Activated CD8-positive, alpha-beta memory T cell treated with anti-CD3 and anti-CD28 coated beads for 24 hours (primary cell): ENCODE data around the gene CD7.
"Not testable (repeated sequence)": the region's sequence is repeated elsewhere in the genome, so short reads cannot be mapped to it uniquely, and the experiment has no call there.

Experiments used
- DNase-seq: peaks from one replicate; pipeline ENCODE4 v3.0.0-alpha.2; 2020

CD7 gene

GRCh38 chr17:82317394-82318168, at the start of gene CD7:
CD7 (minus strand) TSS chr17:82317608; CDS start chr17:82317495, 113 bp downstream.
- peak; percentile 88 for DNase-seq

DNA sequence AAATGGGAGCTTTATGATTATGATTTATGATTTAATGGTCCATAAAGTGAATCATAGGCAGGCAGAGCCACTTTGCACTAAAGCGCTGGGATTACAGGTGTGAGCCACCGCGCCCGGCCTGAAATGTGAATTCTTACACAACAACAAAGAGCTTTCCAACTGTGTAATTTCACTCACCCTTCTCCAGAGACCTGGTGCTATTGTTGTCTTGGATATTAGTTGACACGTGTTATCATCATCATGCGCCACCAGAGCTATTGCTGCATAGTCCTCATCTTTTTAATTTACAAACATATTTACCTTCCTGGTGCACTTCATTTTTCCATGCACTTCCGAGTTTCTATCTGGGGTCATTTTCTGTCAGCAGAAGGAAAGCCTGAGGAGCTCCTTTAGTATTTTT, 49.3 kb upstream of the CD7 start:
- DNase-seq = no peak

GRCh38 chr17:82365606-82366295, 48.3 kb upstream of the CD7 start:
- no peak for DNase-seq

GRCh38 chr17:82361885-82362633, 44.7 kb upstream of the CD7 start:
- DNase-seq = no peak

GRCh38 chr17:82359451-82360074, 42.2 kb upstream of the CD7 start:
- not testable (repeated sequence) for DNase-seq

- no peak for DNase-seq
Measured at GRCh38 chr17:82358465-82359350, 41.3 kb upstream of the CD7 start, which contains the start of gene TEX19. TEX19 (plus strand) TSS chr17:82359247; CDS start chr17:82362151, 2,904 bp downstream.

DNA sequence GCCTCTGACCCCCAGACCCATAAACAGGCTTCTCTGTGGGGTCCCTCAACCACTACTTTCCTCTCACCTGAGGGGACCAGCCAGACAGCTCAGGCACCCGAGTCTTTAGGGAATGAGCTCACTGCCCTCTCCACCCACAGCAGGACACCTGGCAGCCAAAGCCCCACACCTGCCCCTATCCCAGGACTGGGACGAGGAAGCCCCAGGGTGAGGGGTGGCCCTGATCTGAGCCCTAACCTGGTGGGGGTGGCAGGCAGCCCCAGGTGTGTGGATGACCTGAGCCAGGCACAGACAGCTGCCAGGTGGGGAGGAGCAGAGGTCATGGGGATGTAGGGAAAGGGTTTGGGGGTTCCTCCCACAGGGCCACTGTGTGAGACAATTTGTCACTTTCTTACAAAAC, 40.0 kb upstream of the CD7 start:
- no peak for DNase-seq

- DNase-seq = no peak
Measured at GRCh38 chr17:82356845-82357355, 39.5 kb upstream of the CD7 start.

- no peak for DNase-seq
Measured at GRCh38 chr17:82355770-82356427, 38.5 kb upstream of the CD7 start.

- no peak for DNase-seq
Measured at GRCh38 chr17:82354804-82355308, 37.4 kb upstream of the CD7 start.

DNA sequence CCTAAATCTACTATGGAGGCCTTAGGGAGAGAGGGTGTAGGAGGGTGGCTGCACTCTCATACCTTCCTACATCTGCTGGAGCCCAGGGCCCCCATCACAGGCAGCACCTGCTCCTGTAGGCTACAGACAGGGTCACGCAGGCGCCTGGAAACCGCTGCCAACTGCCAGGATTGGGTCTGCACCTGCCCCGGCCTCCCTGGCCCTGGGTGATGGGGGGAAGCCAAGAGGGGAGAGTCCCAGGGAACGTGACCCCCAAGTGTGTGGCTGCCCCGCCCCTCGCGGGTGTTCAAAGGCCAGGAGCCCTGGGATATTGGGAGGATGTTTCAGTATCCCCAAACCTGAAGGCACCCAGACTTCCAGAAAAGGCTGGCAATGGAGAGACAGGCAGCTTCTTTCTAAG, 36.1 kb upstream of the CD7 start:
- no peak for DNase-seq

- DNase-seq = peak; percentile 92
Measured at GRCh38 chr17:82351713-82352488, 34.5 kb upstream of the CD7 start.

DNA sequence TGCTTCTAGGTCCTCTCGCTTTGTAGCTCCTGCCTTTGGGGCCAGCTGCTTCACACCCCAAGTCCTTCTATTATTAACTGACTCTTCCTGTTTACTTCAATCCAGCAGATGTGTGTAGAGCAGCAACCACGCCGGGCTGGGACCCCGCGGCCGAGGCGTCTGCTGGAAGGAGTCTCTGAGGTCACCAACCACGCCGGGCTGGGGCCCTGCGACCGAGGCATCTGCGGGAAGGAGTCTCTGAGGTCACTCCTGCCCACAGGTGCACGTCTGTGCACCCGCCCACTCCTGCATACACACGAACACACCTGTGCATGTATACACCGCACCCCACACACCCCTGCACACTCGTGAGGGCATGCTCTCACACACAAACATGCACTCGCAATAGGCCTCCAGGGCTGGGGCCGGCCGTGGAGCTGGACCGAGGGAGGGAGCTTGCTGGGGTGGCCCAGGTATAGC, 33.9 kb upstream of the CD7 start:
- no peak for DNase-seq

GRCh38 chr17:82350182-82351030, 33.0 kb upstream of the CD7 start:
- DNase-seq = peak; percentile 74

DNA sequence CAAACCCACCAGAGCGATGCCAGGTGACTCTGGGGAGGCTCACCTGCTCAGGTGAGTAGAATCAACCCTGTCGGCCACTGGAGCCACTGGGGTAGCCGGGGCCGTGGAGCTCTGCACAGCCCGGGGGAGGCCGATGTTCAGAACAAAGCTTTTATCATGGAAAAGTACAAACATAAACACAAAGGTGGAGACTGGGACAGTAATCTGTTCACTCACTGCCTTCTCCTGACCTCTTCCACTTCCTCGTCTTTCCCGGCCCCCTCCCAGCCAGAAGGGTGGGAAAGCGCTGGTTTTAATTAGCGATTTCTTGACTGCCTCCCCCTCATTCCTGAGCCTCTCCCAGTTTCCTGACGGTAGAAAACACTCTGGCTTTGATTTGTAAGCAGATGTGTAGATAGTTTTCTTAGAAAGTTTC, 31.9 kb upstream of the CD7 start:
- no peak for DNase-seq

- DNase-seq = no peak
Measured at GRCh38 chr17:82348866-82349265, 31.5 kb upstream of the CD7 start.

- no peak for DNase-seq
Measured at GRCh38 chr17:82348434-82348833, 31.0 kb upstream of the CD7 start.

- not testable (repeated sequence) for DNase-seq
Measured at GRCh38 chr17:82347994-82348393, 30.6 kb upstream of the CD7 start.
